SK-N-SH (cell line): ENCODE measurements around the gene PHF21A. TPM values are rescaled to one million over a fixed set of nuclear protein-coding genes. Genes with fewer than 3 reads are reported as not detected.

Source experiments
- CTCF ChIA-PET: fragments of 300-600, 350-600 bp; formaldehyde crosslinking; extraction: SDS; loops from one replicate; lab custom pipeline; 2021; lab: Yijun Ruan, JAX
- POLR2A ChIA-PET: fragments of 350-600 bp; sonication (Branson Sonifier 250); formaldehyde crosslinking; extraction: SDS; loops from one replicate; lab custom pipeline; 2020; ENCODE audit warnings: antibody characterized with exemption, inconsistent platforms; lab: Yijun Ruan, JAX
- DNase-seq: peaks from one replicate; pipeline ENCODE4 v3.0.0; 2012
- H2AFZ ChIP-seq: fragments of 200-600 bp; sonication (generic); 2 replicates; pipeline ENCODE4 v1.8.1; 2016; ENCODE audit warnings: antibody characterized with exemption, mild to moderate bottlenecking, low read depth
- H3F3A ChIP-seq: fragments of 200-600 bp; sonication (generic); replicated peaks from 2 replicates; pipeline ENCODE3; 2016; ENCODE audit warnings: antibody characterized with exemption, mild to moderate bottlenecking; ENCODE audit not compliant: insufficient read depth
- H3K27ac ChIP-seq, 2 experiments: fragments of 200-500 bp in 1 of 2; fragments of 200-600 bp in 1 of 2; sonication (Bioruptor generic) in 1 of 2; sonication (generic), shearing (Covaris generic) in 1 of 2; 2 replicates each; pipeline versions ENCODE4 v1.5.1 to v1.6.1; 2014 to 2016; ENCODE audit warnings: low read depth in 2 of 2, inconsistent platforms in 1 of 2, low read length in 1 of 2, mild to moderate bottlenecking in 1 of 2, mixed read lengths in 1 of 2
- H3K27me3 ChIP-seq: fragments of 200-600 bp; sonication (generic), shearing (Covaris generic); 2 replicates; pipeline ENCODE4 v1.6.1; 2016; ENCODE audit warnings: mixed run types; ENCODE audit not compliant: insufficient read depth
- H3K36me3 ChIP-seq, 2 experiments: fragments of 200-500 bp in 1 of 2; fragments of 200-600 bp in 1 of 2; sonication (Bioruptor generic) in 1 of 2; sonication (generic) in 1 of 2; replicated peaks in 1 of 2; 2 replicates each; pipeline versions ENCODE3 to v1.5.1; 2014 to 2016; ENCODE audit warnings: low read length in 1 of 2, mild to moderate bottlenecking in 1 of 2; ENCODE audit not compliant: insufficient read depth in 2 of 2, control insufficient read depth in 1 of 2
- H3K4me1 ChIP-seq, 2 experiments: fragments of 200-500 bp in 1 of 2; fragments of 200-600 bp in 1 of 2; sonication (Bioruptor generic) in 1 of 2; sonication (generic), shearing (Covaris generic) in 1 of 2; 2 replicates each; pipeline versions ENCODE4 v1.5.1 to v1.6.1; 2014 to 2016; ENCODE audit warnings: low read depth in 1 of 2, low read length in 1 of 2, mixed run types in 1 of 2; ENCODE audit not compliant: insufficient read depth in 2 of 2, control insufficient read depth in 1 of 2
- H3K4me2 ChIP-seq: fragments of 200-600 bp; sonication (generic), shearing (Covaris generic); 2 replicates; pipeline ENCODE4 v1.6.1; 2017; ENCODE audit warnings: mixed run types
- H3K4me3 ChIP-seq, 2 experiments: fragments of 200-500 bp in 1 of 2; fragments of 200-600 bp in 1 of 2; sonication (Bioruptor generic) in 1 of 2; sonication (generic), shearing (Covaris generic) in 1 of 2; 2 replicates each; pipeline versions ENCODE4 v1.5.1 to v1.8.1; 2014 to 2016; ENCODE audit warnings: low read depth in 2 of 2, inconsistent platforms in 1 of 2, low read length in 1 of 2, mild to moderate bottlenecking in 1 of 2, mixed read lengths in 1 of 2, moderate library complexity in 1 of 2
- H3K79me2 ChIP-seq: fragments of 200-600 bp; sonication (generic); 2 replicates; pipeline ENCODE4 v1.8.1; 2017; ENCODE audit warnings: mild to moderate bottlenecking; ENCODE audit not compliant: insufficient read depth
- H3K9ac ChIP-seq: fragments of 200-600 bp; sonication (generic); 2 replicates; pipeline ENCODE4 v1.6.1; 2017; ENCODE audit warnings: mixed run types
- H3K9me2 ChIP-seq: fragments of 200-600 bp; sonication (generic); 2 replicates; pipeline ENCODE4 v1.6.1; 2017; ENCODE audit warnings: mixed run types
- H3K9me3 ChIP-seq: fragments of 200-600 bp; sonication (generic); 2 replicates; pipeline ENCODE4 v1.6.1; 2017; ENCODE audit warnings: mixed run types, mild to moderate bottlenecking, moderate library complexity
- H4K20me1 ChIP-seq: fragments of 200-600 bp; sonication (generic); 2 replicates; pipeline ENCODE4 v1.6.1; 2017; ENCODE audit warnings: mild to moderate bottlenecking, mixed run types; ENCODE audit not compliant: insufficient read depth
- CHD2 ChIP-seq: fragments of 150-350 bp; IDR thresholded peaks from 2 replicates; pipeline ENCODE4 v1.6.1; 2018; ENCODE audit warnings: low read length; ENCODE audit not compliant: partially characterized antibody
- ELF1 ChIP-seq: IDR thresholded peaks from 2 replicates; pipeline ENCODE4 v1.4.0; 2012
- EZH2phosphoT487 ChIP-seq: fragments of 200-600 bp; sonication (generic); IDR thresholded peaks from 2 replicates; pipeline ENCODE4 v1.6.1; 2017; ENCODE audit warnings: low read depth, mixed run types, mild to moderate bottlenecking, antibody characterized with exemption, moderate library complexity, borderline replicate concordance
- FOXJ3 ChIP-seq: sonication (generic); formaldehyde crosslinking; IDR thresholded peaks from 2 replicates; pipeline ENCODE4 v1.5.1; 2020; ENCODE audit warnings: mild to moderate bottlenecking, missing genetic modification reagents
- GATA2 ChIP-seq: sonication (generic); formaldehyde crosslinking; IDR thresholded peaks from 2 replicates; pipeline ENCODE4 v1.5.0; 2020; ENCODE audit warnings: mild to moderate bottlenecking, missing genetic modification reagents
- JUND ChIP-seq: IDR thresholded peaks from 2 replicates; pipeline ENCODE4 v1.4.0; 2012
- MEF2A ChIP-seq: IDR thresholded peaks from 2 replicates; pipeline ENCODE4 v1.4.0; 2012; ENCODE audit warnings: low read depth, borderline replicate concordance
- MXI1 ChIP-seq: IDR thresholded peaks from 2 replicates; pipeline ENCODE4 v1.6.1; 2012; ENCODE audit warnings: mild to moderate bottlenecking, low read depth, low read length, improper control_type of control experiment
- NRF1 ChIP-seq: IDR thresholded peaks from 2 replicates; pipeline ENCODE4 v1.6.1; 2012; ENCODE audit warnings: low read depth, mild to moderate bottlenecking, low read length
- RAD21 ChIP-seq: IDR thresholded peaks from 2 replicates; pipeline ENCODE4 v1.6.1; 2012; ENCODE audit warnings: mild to moderate bottlenecking, low read length
- RFX5 ChIP-seq: IDR thresholded peaks from 2 replicates; pipeline ENCODE4 v1.6.1; 2012; ENCODE audit warnings: mild to moderate bottlenecking, improper control_type of control experiment, low read length
- SIN3A ChIP-seq: IDR thresholded peaks from 2 replicates; pipeline ENCODE4 v1.6.1; 2012; ENCODE audit warnings: low read depth, mild to moderate bottlenecking, low read length, moderate library complexity, borderline replicate concordance
- SMC3 ChIP-seq: IDR thresholded peaks from 2 replicates; pipeline ENCODE4 v1.6.1; 2012; ENCODE audit warnings: low read depth, low read length, improper control_type of control experiment
- TEAD4 ChIP-seq: IDR thresholded peaks from 2 replicates; pipeline ENCODE4 v1.4.0; 2012; ENCODE audit warnings: mild to moderate bottlenecking, borderline replicate concordance; ENCODE audit not compliant: insufficient read depth
- USF1 ChIP-seq: IDR thresholded peaks from 2 replicates; pipeline ENCODE4 v1.4.0; 2012; ENCODE audit warnings: low read depth, borderline replicate concordance
- WGBS: methylation state at CpG from one replicate; pipeline ENCODE4 v1.1.6; 2017; ENCODE audit warnings: low lambda C conversion rate; 5-methylcytosine and 5-hydroxymethylcytosine counted together
- polyA plus RNA-seq, 3 experiments: library from polyadenylated mRNA; depleted of rRNA; stranded (reverse); fragments of >200 nt; gene quantifications; 2 replicates each; pipeline ENCODE4 v1.2.3, GENCODE V29; 2012
- TF ChIP-seq, protein P1 (sequence below): IDR thresholded peaks from 2 replicates; pipeline ENCODE4 v1.4.0; 2012; ENCODE audit warnings: low read depth, borderline replicate concordance
- TF ChIP-seq, protein P2 (sequence below): fragments of 150-350 bp; IDR thresholded peaks from 2 replicates; pipeline ENCODE4 v1.6.1; 2017; ENCODE audit warnings: antibody characterized with exemption, low read length, low read depth, borderline replicate concordance
- TF ChIP-seq, protein P3 (sequence below): fragments of 200-600 bp; sonication (generic); IDR thresholded peaks from 2 replicates; pipeline ENCODE4 v1.6.1; 2017; ENCODE audit warnings: antibody characterized with exemption, mild to moderate bottlenecking, moderate library complexity

PHF21A gene
- polyA plus RNA-seq, 1 of the 3 experiments (the other 2 are of a cell fraction) = 18.8 TPM

DNA sequence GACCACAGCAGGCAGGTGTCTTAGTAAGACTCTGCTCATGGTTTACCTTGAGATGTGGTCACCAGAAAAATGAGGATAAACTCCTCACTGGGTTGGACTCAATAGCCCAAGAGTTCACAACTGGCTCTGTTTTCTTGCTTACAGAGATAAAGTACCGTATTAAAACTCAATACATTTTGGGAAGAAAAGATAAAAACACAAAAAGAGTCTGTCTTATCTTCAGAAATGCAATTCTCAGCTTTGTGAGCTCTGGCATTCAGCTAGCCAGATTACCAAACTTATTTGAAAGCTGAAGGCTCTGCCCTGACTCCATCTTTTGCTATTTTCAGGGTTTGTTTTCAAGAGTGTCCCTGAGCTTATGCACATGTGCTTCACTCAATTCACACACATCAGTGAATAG, 75.4 kb downstream of the PHF21A start:
- Histone ChIP-seq H3K4me2 (no peak overlapping the region), H3K27ac (no peak overlapping the region), H3K27me3 (no peaks in the 10 kb centered on the region), H2AFZ (no peak overlapping the region), H3F3A (peaks cover 7% of the 10 kb centered on the region), H3K79me2 (no peaks in the 10 kb centered on the region), H3K4me3 (no peak overlapping the region), H3K4me1 (peaks cover 13 to 17% of the 10 kb centered on the region in 2 experiments), H4K20me1 (peaks cover 10% of the 10 kb centered on the region; the same call in 1 of the 2 replicates), H3K9me2 (no peaks in the 10 kb centered on the region), H3K36me3 (peaks cover 0 to 4% of the 10 kb centered on the region in 2 experiments), H3K9me3 (no peaks in the 10 kb centered on the region), H3K9ac (no peak overlapping the region)
- ChIA-PET POLR2A (no interaction called here), CTCF (interaction anchor here (1.2 kb wide), 1 partner anchor 9 kb away, joined by 3 read pairs; no protein-coding TSS in a partner anchor)
- no peak for DNase-seq
- TF ChIP-seq GATA2 (no peak), SMC3 (no peak), NRF1 (no peak), MXI1 (no peak), SIN3A (no peak), USF1 (no peak), FOXJ3 (CRISPR knock-in tag) (no peak), EZH2phosphoT487 (no peak), JUND (no peak), CHD2 (no peak), MEF2A (no peak), RAD21 (no peak), ELF1 (no peak), TEAD4 (no peak), RFX5 (no peak)
- TF ChIP-seq, protein P1, sequence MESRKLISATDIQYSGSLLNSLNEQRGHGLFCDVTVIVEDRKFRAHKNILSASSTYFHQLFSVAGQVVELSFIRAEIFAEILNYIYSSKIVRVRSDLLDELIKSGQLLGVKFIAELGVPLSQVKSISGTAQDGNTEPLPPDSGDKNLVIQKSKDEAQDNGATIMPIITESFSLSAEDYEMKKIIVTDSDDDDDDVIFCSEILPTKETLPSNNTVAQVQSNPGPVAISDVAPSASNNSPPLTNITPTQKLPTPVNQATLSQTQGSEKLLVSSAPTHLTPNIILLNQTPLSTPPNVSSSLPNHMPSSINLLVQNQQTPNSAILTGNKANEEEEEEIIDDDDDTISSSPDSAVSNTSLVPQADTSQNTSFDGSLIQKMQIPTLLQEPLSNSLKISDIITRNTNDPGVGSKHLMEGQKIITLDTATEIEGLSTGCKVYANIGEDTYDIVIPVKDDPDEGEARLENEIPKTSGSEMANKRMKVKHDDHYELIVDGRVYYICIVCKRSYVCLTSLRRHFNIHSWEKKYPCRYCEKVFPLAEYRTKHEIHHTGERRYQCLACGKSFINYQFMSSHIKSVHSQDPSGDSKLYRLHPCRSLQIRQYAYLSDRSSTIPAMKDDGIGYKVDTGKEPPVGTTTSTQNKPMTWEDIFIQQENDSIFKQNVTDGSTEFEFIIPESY = no peak
- TF ChIP-seq, protein P2, sequence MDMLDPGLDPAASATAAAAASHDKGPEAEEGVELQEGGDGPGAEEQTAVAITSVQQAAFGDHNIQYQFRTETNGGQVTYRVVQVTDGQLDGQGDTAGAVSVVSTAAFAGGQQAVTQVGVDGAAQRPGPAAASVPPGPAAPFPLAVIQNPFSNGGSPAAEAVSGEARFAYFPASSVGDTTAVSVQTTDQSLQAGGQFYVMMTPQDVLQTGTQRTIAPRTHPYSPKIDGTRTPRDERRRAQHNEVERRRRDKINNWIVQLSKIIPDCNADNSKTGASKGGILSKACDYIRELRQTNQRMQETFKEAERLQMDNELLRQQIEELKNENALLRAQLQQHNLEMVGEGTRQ = no peak
- TF ChIP-seq, protein P3, sequence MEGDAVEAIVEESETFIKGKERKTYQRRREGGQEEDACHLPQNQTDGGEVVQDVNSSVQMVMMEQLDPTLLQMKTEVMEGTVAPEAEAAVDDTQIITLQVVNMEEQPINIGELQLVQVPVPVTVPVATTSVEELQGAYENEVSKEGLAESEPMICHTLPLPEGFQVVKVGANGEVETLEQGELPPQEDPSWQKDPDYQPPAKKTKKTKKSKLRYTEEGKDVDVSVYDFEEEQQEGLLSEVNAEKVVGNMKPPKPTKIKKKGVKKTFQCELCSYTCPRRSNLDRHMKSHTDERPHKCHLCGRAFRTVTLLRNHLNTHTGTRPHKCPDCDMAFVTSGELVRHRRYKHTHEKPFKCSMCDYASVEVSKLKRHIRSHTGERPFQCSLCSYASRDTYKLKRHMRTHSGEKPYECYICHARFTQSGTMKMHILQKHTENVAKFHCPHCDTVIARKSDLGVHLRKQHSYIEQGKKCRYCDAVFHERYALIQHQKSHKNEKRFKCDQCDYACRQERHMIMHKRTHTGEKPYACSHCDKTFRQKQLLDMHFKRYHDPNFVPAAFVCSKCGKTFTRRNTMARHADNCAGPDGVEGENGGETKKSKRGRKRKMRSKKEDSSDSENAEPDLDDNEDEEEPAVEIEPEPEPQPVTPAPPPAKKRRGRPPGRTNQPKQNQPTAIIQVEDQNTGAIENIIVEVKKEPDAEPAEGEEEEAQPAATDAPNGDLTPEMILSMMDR = no peak
- WGBS = 96% methylated on average over 1 of the region's 1 CpG
